Mesendoderm (in vitro differentiated cells): ENCODE measurements around the gene RARS1.

Experiments used
- DNase-seq: peaks from one replicate; pipeline ENCODE4 v3.0.0; 2013
- H2AK5ac ChIP-seq: 2 replicates; pipeline ENCODE4 v1.6.1; 2013; ENCODE audit warnings: low read length, inconsistent platforms
- H2BK120ac ChIP-seq: 2 replicates; pipeline ENCODE4 v1.6.1; 2013; ENCODE audit warnings: low read depth, mild to moderate bottlenecking, low read length, moderate library complexity, mixed read lengths
- H2BK15ac ChIP-seq: replicated peaks from 2 replicates; pipeline ENCODE4 v1.6.1; 2013; ENCODE audit warnings: low read depth, mild to moderate bottlenecking, moderate library complexity
- H2BK5ac ChIP-seq: 2 replicates; pipeline ENCODE4 v1.6.1; 2013; ENCODE audit warnings: low read length, inconsistent platforms
- H3K18ac ChIP-seq: 2 replicates; pipeline ENCODE4 v1.6.1; 2013; ENCODE audit warnings: mild to moderate bottlenecking, low read length, mixed read lengths
- H3K23ac ChIP-seq: one replicate; pipeline ENCODE4 v1.6.1; 2013; ENCODE audit warnings: low read length
- H3K27ac ChIP-seq: 2 replicates; pipeline ENCODE4 v1.5.1; 2013; ENCODE audit warnings: low read depth, mild to moderate bottlenecking, inconsistent platforms, low read length, moderate library complexity
- H3K27me3 ChIP-seq: 2 replicates; pipeline ENCODE4 v1.6.1; 2013; ENCODE audit warnings: low read length, control low read depth, mild to moderate bottlenecking, inconsistent platforms; ENCODE audit not compliant: insufficient read depth, poor library complexity
- H3K36me3 ChIP-seq: 2 replicates; pipeline ENCODE4 v1.6.1; 2013; ENCODE audit warnings: low read length, inconsistent platforms; ENCODE audit not compliant: control insufficient read depth, insufficient read depth
- H3K4ac ChIP-seq: one replicate; pipeline ENCODE4 v1.6.1; 2013; ENCODE audit warnings: low read depth, mild to moderate bottlenecking, low read length, moderate library complexity
- H3K4me1 ChIP-seq: 2 replicates; pipeline ENCODE4 v1.6.1; 2013; ENCODE audit warnings: low read depth, low read length, inconsistent platforms; ENCODE audit not compliant: control insufficient read depth
- H3K4me2 ChIP-seq: 2 replicates; pipeline ENCODE4 v1.6.1; 2013; ENCODE audit warnings: low read length
- H3K4me3 ChIP-seq: 2 replicates; pipeline ENCODE4 v1.5.1; 2013; ENCODE audit warnings: mild to moderate bottlenecking, low read length
- H3K56ac ChIP-seq: one replicate; pipeline ENCODE4 v1.6.1; 2013; ENCODE audit warnings: low read length
- H3K79me1 ChIP-seq: 2 replicates; pipeline ENCODE4 v1.6.1; 2013; ENCODE audit warnings: low read length, inconsistent platforms
- H3K79me2 ChIP-seq: 2 replicates; pipeline ENCODE4 v1.6.1; 2013; ENCODE audit warnings: mild to moderate bottlenecking, low read length; ENCODE audit not compliant: control insufficient read depth, insufficient read depth
- H3K9ac ChIP-seq: 2 replicates; pipeline ENCODE4 v1.6.1; 2013; ENCODE audit warnings: low read length, inconsistent platforms
- H4K5ac ChIP-seq: one replicate; pipeline ENCODE4 v1.6.1; 2013; ENCODE audit warnings: low read length
- H4K8ac ChIP-seq: one replicate; pipeline ENCODE4 v1.6.1; 2013; ENCODE audit warnings: low read depth, mild to moderate bottlenecking, control low read depth, low read length, moderate library complexity
- WGBS: extraction: QIAGEN DNeasy Blood & Tissue Kit; methylation state at CpG from one replicate; pipeline ENCODE4 v1.1.7; 2013; ENCODE audit warnings: low lambda C conversion rate, missing lambda C conversion rate; ENCODE audit not compliant: insufficient coverage; ENCODE audit errors: extremely low coverage; 5-methylcytosine and 5-hydroxymethylcytosine counted together

RARS1 gene

GRCh38 chr5:168463081-168463480, 23.2 kb upstream of the RARS1 start:
- DNase-seq: no peak
- no peak overlapping the region for H3K4ac ChIP-seq
- no CpG with 5 or more reads among the region's 2 CpGs for WGBS

GRCh38 chr5:168464214-168464613, 22.1 kb upstream of the RARS1 start:
- no peak overlapping the region for H2BK15ac ChIP-seq
- H4K8ac ChIP-seq: no peak overlapping the region
- H3K56ac ChIP-seq: no peak overlapping the region
- no peak for DNase-seq
- H3K23ac ChIP-seq: no peak overlapping the region
- no peak overlapping the region for H2BK120ac ChIP-seq
- no peak overlapping the region for H3K18ac ChIP-seq
- H3K4me3 ChIP-seq: no peak overlapping the region
- H3K36me3 ChIP-seq: peaks cover 3% of the 10 kb centered on the region
- no peaks in the 10 kb centered on the region for H3K79me1 ChIP-seq
- H3K4me2 ChIP-seq: no peak overlapping the region
- H3K4ac ChIP-seq: no peak overlapping the region
- no CpG with 5 or more reads among the region's 5 CpGs for WGBS
- no peak overlapping the region for H2BK5ac ChIP-seq
- no peak overlapping the region for H4K5ac ChIP-seq
- no peaks in the 10 kb centered on the region for H3K27me3 ChIP-seq
- no peak overlapping the region for H3K9ac ChIP-seq
- H2AK5ac ChIP-seq: no peak overlapping the region
- no peaks in the 10 kb centered on the region for H3K4me1 ChIP-seq
- H3K27ac ChIP-seq: no peak overlapping the region
- H3K79me2 ChIP-seq: no peaks in the 10 kb centered on the region

More at GRCh38 chr5:168463081-168463480, 23.2 kb upstream of the RARS1 start:
- Histone ChIP-seq H2BK5ac (no peak overlapping the region), H4K5ac (no peak overlapping the region), H3K36me3 (peaks cover 2% of the 10 kb centered on the region), H3K79me2 (no peaks in the 10 kb centered on the region), H4K8ac (no peak overlapping the region), H3K9ac (no peak overlapping the region), H3K4me1 (no peaks in the 10 kb centered on the region), H2BK120ac (no peak overlapping the region), H2AK5ac (no peak overlapping the region), H3K4me3 (no peak overlapping the region), H3K27ac (no peak overlapping the region), H3K18ac (no peak overlapping the region), H3K23ac (no peak overlapping the region), H3K79me1 (no peaks in the 10 kb centered on the region), H2BK15ac (no peak overlapping the region), H3K56ac (no peak overlapping the region), H3K4me2 (no peak overlapping the region), H3K27me3 (no peaks in the 10 kb centered on the region)

GRCh38 chr5:168464641-168465040, 21.6 kb upstream of the RARS1 start:
- no peak overlapping the region for H2BK5ac ChIP-seq
- no peak overlapping the region for H4K5ac ChIP-seq
- no peak overlapping the region for H3K56ac ChIP-seq
- H2AK5ac ChIP-seq: no peak overlapping the region
- H3K18ac ChIP-seq: no peak overlapping the region
- no peak overlapping the region for H2BK15ac ChIP-seq
- no peak overlapping the region for H3K4me3 ChIP-seq
- no CpG with 5 or more reads among the region's 20 CpGs for WGBS
- no peak overlapping the region for H3K4ac ChIP-seq
- no peak overlapping the region for H3K23ac ChIP-seq
- H3K36me3 ChIP-seq: peaks cover 3% of the 10 kb centered on the region
- no peaks in the 10 kb centered on the region for H3K79me2 ChIP-seq
- no peak for DNase-seq
- H3K27me3 ChIP-seq: no peaks in the 10 kb centered on the region
- no peaks in the 10 kb centered on the region for H3K4me1 ChIP-seq
- H2BK120ac ChIP-seq: no peak overlapping the region
- H3K79me1 ChIP-seq: no peaks in the 10 kb centered on the region
- no peak overlapping the region for H3K4me2 ChIP-seq
- no peak overlapping the region for H4K8ac ChIP-seq
- no peak overlapping the region for H3K9ac ChIP-seq
- H3K27ac ChIP-seq: no peak overlapping the region

- H2BK15ac ChIP-seq: no peak overlapping the region
- no peak overlapping the region for H4K5ac ChIP-seq
- no peak for DNase-seq
- no peak overlapping the region for H4K8ac ChIP-seq
- no peak overlapping the region for H3K23ac ChIP-seq
- H3K9ac ChIP-seq: no peak overlapping the region
- WGBS: no CpG with 5 or more reads among the region's 12 CpGs
- no peak overlapping the region for H3K27ac ChIP-seq
- no peaks in the 10 kb centered on the region for H3K4me1 ChIP-seq
- no peak overlapping the region for H2BK5ac ChIP-seq
- H3K4ac ChIP-seq: no peak overlapping the region
- no peak overlapping the region for H3K56ac ChIP-seq
- no peak overlapping the region for H2BK120ac ChIP-seq
- H3K36me3 ChIP-seq: peaks cover 3% of the 10 kb centered on the region
- H2AK5ac ChIP-seq: no peak overlapping the region
- no peaks in the 10 kb centered on the region for H3K79me1 ChIP-seq
- no peaks in the 10 kb centered on the region for H3K79me2 ChIP-seq
- H3K4me2 ChIP-seq: no peak overlapping the region
- no peak overlapping the region for H3K18ac ChIP-seq
- no peak overlapping the region for H3K4me3 ChIP-seq
- no peaks in the 10 kb centered on the region for H3K27me3 ChIP-seq
Measured at GRCh38 chr5:168467755-168468330, 18.4 kb upstream of the RARS1 start.

GRCh38 chr5:168468836-168469235, 17.4 kb upstream of the RARS1 start:
- Histone ChIP-seq H3K36me3 (peaks cover 3% of the 10 kb centered on the region), H3K56ac (no peak overlapping the region), H3K18ac (no peak overlapping the region), H2BK5ac (no peak overlapping the region), H3K4ac (no peak overlapping the region), H2BK15ac (no peak overlapping the region), H4K8ac (no peak overlapping the region), H2BK120ac (no peak overlapping the region), H3K27ac (no peak overlapping the region), H4K5ac (no peak overlapping the region), H3K23ac (no peak overlapping the region), H3K79me2 (no peaks in the 10 kb centered on the region), H3K4me3 (no peak overlapping the region), H3K4me2 (no peak overlapping the region), H3K9ac (no peak overlapping the region), H3K4me1 (no peaks in the 10 kb centered on the region), H2AK5ac (no peak overlapping the region), H3K79me1 (no peaks in the 10 kb centered on the region), H3K27me3 (no peaks in the 10 kb centered on the region)
- no peak for DNase-seq
- WGBS: no CpG with 5 or more reads among the region's 8 CpGs

- H2BK120ac ChIP-seq: no peak overlapping the region
- H3K4me3 ChIP-seq: no peak overlapping the region
- no peak overlapping the region for H3K4me2 ChIP-seq
- H3K36me3 ChIP-seq: peaks cover 3% of the 10 kb centered on the region
- DNase-seq: no peak
- no peak overlapping the region for H3K27ac ChIP-seq
- H3K4me1 ChIP-seq: no peaks in the 10 kb centered on the region
- H3K18ac ChIP-seq: no peak overlapping the region
- no peak overlapping the region for H3K23ac ChIP-seq
- no peak overlapping the region for H3K4ac ChIP-seq
- WGBS: no CpG with 5 or more reads among the region's 3 CpGs
- H3K79me1 ChIP-seq: no peaks in the 10 kb centered on the region
- no peak overlapping the region for H4K5ac ChIP-seq
- no peak overlapping the region for H4K8ac ChIP-seq
- no peaks in the 10 kb centered on the region for H3K27me3 ChIP-seq
- no peak overlapping the region for H3K56ac ChIP-seq
- H2BK5ac ChIP-seq: no peak overlapping the region
- no peak overlapping the region for H2AK5ac ChIP-seq
- H3K9ac ChIP-seq: no peak overlapping the region
- H2BK15ac ChIP-seq: no peak overlapping the region
- no peaks in the 10 kb centered on the region for H3K79me2 ChIP-seq
Measured at GRCh38 chr5:168469816-168470215, 16.5 kb upstream of the RARS1 start.
